SK-N-SH (cell line): ENCODE data around the gene CPNE2. TPM values are rescaled to one million over a fixed set of nuclear protein-coding genes. Genes with fewer than 3 reads are reported as not detected.
A peak's percentile ranks its signal among the peaks of the same experiment; 100 is the strongest.

Experiments used
- CTCF ChIA-PET: fragments of 300-600, 350-600 bp; formaldehyde crosslinking; extraction: SDS; loops from one replicate; lab custom pipeline; 2021; lab: Yijun Ruan, JAX
- POLR2A ChIA-PET: fragments of 350-600 bp; sonication (Branson Sonifier 250); formaldehyde crosslinking; extraction: SDS; loops from one replicate; lab custom pipeline; 2020; ENCODE audit warnings: antibody characterized with exemption, inconsistent platforms; lab: Yijun Ruan, JAX
- DNase-seq: peaks from one replicate; pipeline ENCODE4 v3.0.0; 2012
- H2AFZ ChIP-seq: fragments of 200-600 bp; sonication (generic); 2 replicates; pipeline ENCODE4 v1.8.1; 2016; ENCODE audit warnings: antibody characterized with exemption, mild to moderate bottlenecking, low read depth
- H3F3A ChIP-seq: fragments of 200-600 bp; sonication (generic); replicated peaks from 2 replicates; pipeline ENCODE3; 2016; ENCODE audit warnings: antibody characterized with exemption, mild to moderate bottlenecking; ENCODE audit not compliant: insufficient read depth
- H3K27ac ChIP-seq, 2 experiments: fragments of 200-500 bp in 1 of 2; fragments of 200-600 bp in 1 of 2; sonication (Bioruptor generic) in 1 of 2; sonication (generic), shearing (Covaris generic) in 1 of 2; 2 replicates each; pipeline versions ENCODE4 v1.5.1 to v1.6.1; 2014 to 2016; ENCODE audit warnings: low read depth in 2 of 2, inconsistent platforms in 1 of 2, low read length in 1 of 2, mild to moderate bottlenecking in 1 of 2, mixed read lengths in 1 of 2
- H3K27me3 ChIP-seq: fragments of 200-600 bp; sonication (generic), shearing (Covaris generic); 2 replicates; pipeline ENCODE4 v1.6.1; 2016; ENCODE audit warnings: mixed run types; ENCODE audit not compliant: insufficient read depth
- H3K36me3 ChIP-seq, 2 experiments: fragments of 200-500 bp in 1 of 2; fragments of 200-600 bp in 1 of 2; sonication (Bioruptor generic) in 1 of 2; sonication (generic) in 1 of 2; replicated peaks in 1 of 2; 2 replicates each; pipeline versions ENCODE3 to v1.5.1; 2014 to 2016; ENCODE audit warnings: low read length in 1 of 2, mild to moderate bottlenecking in 1 of 2; ENCODE audit not compliant: insufficient read depth in 2 of 2, control insufficient read depth in 1 of 2
- H3K4me1 ChIP-seq, 2 experiments: fragments of 200-500 bp in 1 of 2; fragments of 200-600 bp in 1 of 2; sonication (Bioruptor generic) in 1 of 2; sonication (generic), shearing (Covaris generic) in 1 of 2; 2 replicates each; pipeline versions ENCODE4 v1.5.1 to v1.6.1; 2014 to 2016; ENCODE audit warnings: low read depth in 1 of 2, low read length in 1 of 2, mixed run types in 1 of 2; ENCODE audit not compliant: insufficient read depth in 2 of 2, control insufficient read depth in 1 of 2
- H3K4me2 ChIP-seq: fragments of 200-600 bp; sonication (generic), shearing (Covaris generic); 2 replicates; pipeline ENCODE4 v1.6.1; 2017; ENCODE audit warnings: mixed run types
- H3K4me3 ChIP-seq, 2 experiments: fragments of 200-500 bp in 1 of 2; fragments of 200-600 bp in 1 of 2; sonication (Bioruptor generic) in 1 of 2; sonication (generic), shearing (Covaris generic) in 1 of 2; 2 replicates each; pipeline versions ENCODE4 v1.5.1 to v1.8.1; 2014 to 2016; ENCODE audit warnings: low read depth in 2 of 2, inconsistent platforms in 1 of 2, low read length in 1 of 2, mild to moderate bottlenecking in 1 of 2, mixed read lengths in 1 of 2, moderate library complexity in 1 of 2
- H3K79me2 ChIP-seq: fragments of 200-600 bp; sonication (generic); 2 replicates; pipeline ENCODE4 v1.8.1; 2017; ENCODE audit warnings: mild to moderate bottlenecking; ENCODE audit not compliant: insufficient read depth
- H3K9ac ChIP-seq: fragments of 200-600 bp; sonication (generic); 2 replicates; pipeline ENCODE4 v1.6.1; 2017; ENCODE audit warnings: mixed run types
- H3K9me2 ChIP-seq: fragments of 200-600 bp; sonication (generic); 2 replicates; pipeline ENCODE4 v1.6.1; 2017; ENCODE audit warnings: mixed run types
- H3K9me3 ChIP-seq: fragments of 200-600 bp; sonication (generic); 2 replicates; pipeline ENCODE4 v1.6.1; 2017; ENCODE audit warnings: mixed run types, mild to moderate bottlenecking, moderate library complexity
- H4K20me1 ChIP-seq: fragments of 200-600 bp; sonication (generic); 2 replicates; pipeline ENCODE4 v1.6.1; 2017; ENCODE audit warnings: mild to moderate bottlenecking, mixed run types; ENCODE audit not compliant: insufficient read depth
- ELF1 ChIP-seq: IDR thresholded peaks from 2 replicates; pipeline ENCODE4 v1.4.0; 2012
- EP300 ChIP-seq, 2 experiments: IDR thresholded peaks; 2 replicates each; pipeline versions ENCODE4 v1.4.0 to v1.6.1; 2012; ENCODE audit warnings: borderline replicate concordance in 1 of 2, low read depth in 1 of 2, low read length in 1 of 2
- GATA2 ChIP-seq: sonication (generic); formaldehyde crosslinking; IDR thresholded peaks from 2 replicates; pipeline ENCODE4 v1.5.0; 2020; ENCODE audit warnings: mild to moderate bottlenecking, missing genetic modification reagents
- IRF3 ChIP-seq: fragments of 150-350 bp; IDR thresholded peaks from 2 replicates; pipeline ENCODE4 v1.6.1; 2016; ENCODE audit warnings: mild to moderate bottlenecking, low read depth, low read length
- JUND ChIP-seq: IDR thresholded peaks from 2 replicates; pipeline ENCODE4 v1.4.0; 2012
- MEF2A ChIP-seq: IDR thresholded peaks from 2 replicates; pipeline ENCODE4 v1.4.0; 2012; ENCODE audit warnings: low read depth, borderline replicate concordance
- POLR2AphosphoS5 ChIP-seq: IDR thresholded peaks from 2 replicates; pipeline ENCODE4 v1.6.1; 2012; ENCODE audit warnings: low read depth, low read length
- RAD21 ChIP-seq: IDR thresholded peaks from 2 replicates; pipeline ENCODE4 v1.6.1; 2012; ENCODE audit warnings: mild to moderate bottlenecking, low read length
- RXRA ChIP-seq: IDR thresholded peaks from 2 replicates; pipeline ENCODE4 v1.4.0; 2012; ENCODE audit warnings: low read depth, mild to moderate bottlenecking, borderline replicate concordance
- SIN3A ChIP-seq: IDR thresholded peaks from 2 replicates; pipeline ENCODE4 v1.6.1; 2012; ENCODE audit warnings: low read depth, mild to moderate bottlenecking, low read length, moderate library complexity, borderline replicate concordance
- SMC3 ChIP-seq: IDR thresholded peaks from 2 replicates; pipeline ENCODE4 v1.6.1; 2012; ENCODE audit warnings: low read depth, low read length, improper control_type of control experiment
- TAF1 ChIP-seq: IDR thresholded peaks from 2 replicates; pipeline ENCODE4 v1.6.1; 2012; ENCODE audit warnings: low read depth, mild to moderate bottlenecking, low read length, moderate library complexity, borderline replicate concordance
- TEAD4 ChIP-seq: IDR thresholded peaks from 2 replicates; pipeline ENCODE4 v1.4.0; 2012; ENCODE audit warnings: mild to moderate bottlenecking, borderline replicate concordance; ENCODE audit not compliant: insufficient read depth
- USF1 ChIP-seq: IDR thresholded peaks from 2 replicates; pipeline ENCODE4 v1.4.0; 2012; ENCODE audit warnings: low read depth, borderline replicate concordance
- USF2 ChIP-seq: fragments of 150-350 bp; IDR thresholded peaks from 2 replicates; pipeline ENCODE4 v1.6.1; 2017; ENCODE audit warnings: antibody characterized with exemption, low read length, low read depth, borderline replicate concordance
- ZBTB33 ChIP-seq: IDR thresholded peaks from 2 replicates; pipeline ENCODE4 v1.4.0; 2012; ENCODE audit warnings: low read depth, borderline replicate concordance
- WGBS: methylation state at CpG from one replicate; pipeline ENCODE4 v1.1.6; 2017; ENCODE audit warnings: low lambda C conversion rate; 5-methylcytosine and 5-hydroxymethylcytosine counted together
- polyA plus RNA-seq, 3 experiments: library from polyadenylated mRNA; depleted of rRNA; stranded (reverse); fragments of >200 nt; gene quantifications; 2 replicates each; pipeline ENCODE4 v1.2.3, GENCODE V29; 2012

Gene CPNE2
- polyA plus RNA-seq, 1 of the 3 experiments (the other 2 are of a cell fraction): 73.0 TPM

GRCh38 chr16:57190136-57190535, 97.8 kb downstream of the CPNE2 start:
- peaks cover 88% of the 10 kb centered on the region for H3K79me2 ChIP-seq
- peak overlapping the region in 1 of 2 experiments; percentile 98; a peak in 2 of 4 replicates for H3K27ac ChIP-seq
- no peak overlapping the region for H3K9ac ChIP-seq
- no peaks in the 10 kb centered on the region for H3K9me2 ChIP-seq
- WGBS: 91% methylated on average over 2 of the region's 2 CpGs
- CTCF ChIA-PET: interaction anchor here (1.0 to 1.8 kb wide), 4 partner anchors 19 to 110 kb away, joined by 3 to 5 read pairs (median 4); partner anchors contain the start of gene CPNE2
- H3K36me3 ChIP-seq: peaks cover 0 to 7% of the 10 kb centered on the region in 2 experiments
- H3K9me3 ChIP-seq: no peaks in the 10 kb centered on the region
- H4K20me1 ChIP-seq: no peaks in the 10 kb centered on the region
- no peaks in the 10 kb centered on the region for H3K27me3 ChIP-seq
- H2AFZ ChIP-seq: no peak overlapping the region
- H3K4me1 ChIP-seq: peaks cover 6 to 33% of the 10 kb centered on the region in 2 experiments
- H3F3A ChIP-seq: peaks cover 23% of the 10 kb centered on the region
- DNase-seq: no peak
- POLR2A ChIA-PET: no interaction called here
- no peak for TF ChIP-seq ZBTB33
- no peak overlapping the region for H3K4me3 ChIP-seq
- no peak overlapping the region; the same call in 1 of the 2 replicates for H3K4me2 ChIP-seq

GRCh38 chr16:57191056-57191571, 98.7 kb downstream of the CPNE2 start:
- Histone ChIP-seq H2AFZ (no peak overlapping the region), H3K9ac (no peak overlapping the region), H3F3A (peaks cover 25% of the 10 kb centered on the region), H3K4me3 (no peak overlapping the region), H3K4me1 (peaks cover 9 to 36% of the 10 kb centered on the region in 2 experiments), H3K27me3 (no peaks in the 10 kb centered on the region), H3K27ac (peak overlapping the region in 1 of 2 experiments; percentile 98; a peak in 2 of 4 replicates), H3K4me2 (peak overlapping the region; percentile 36; the same call in 1 of the 2 replicates), H3K9me3 (no peaks in the 10 kb centered on the region), H3K36me3 (peaks cover 0 to 7% of the 10 kb centered on the region in 2 experiments), H3K9me2 (no peaks in the 10 kb centered on the region), H4K20me1 (no peaks in the 10 kb centered on the region)
- 58% methylated on average over 3 of the region's 3 CpGs for WGBS
- no peak for DNase-seq
- TF ChIP-seq RAD21 (no peak), POLR2AphosphoS5 (no peak), ELF1 (no peak), RXRA (no peak), SMC3 (no peak), GATA2 (CRISPR knock-in tag) (no peak)
- TF ChIP-seq, all 33 proteins: peak for 0
- ChIA-PET CTCF (interaction anchor here (1.0 to 1.6 kb wide), 3 partner anchors 18 to 107 kb away, joined by 3 to 5 read pairs (median 3); partner anchors contain the start of gene CPNE2), POLR2A (no interaction called here)
- peaks cover 92% of the 10 kb centered on the region for H3K79me2 ChIP-seq

- H3K9me3 ChIP-seq: no peaks in the 10 kb centered on the region
- peak overlapping the region; percentile 34; the same call in 1 of the 2 replicates for H3K4me2 ChIP-seq
- H3K27me3 ChIP-seq: no peaks in the 10 kb centered on the region
- H3K79me2 ChIP-seq: peaks cover 92% of the 10 kb centered on the region
- no peak for DNase-seq
- no peaks in the 10 kb centered on the region for H4K20me1 ChIP-seq
- POLR2A ChIA-PET: no interaction called here
- CTCF ChIA-PET: no interaction called here
- H3K4me1 ChIP-seq: peaks cover 14 to 44% of the 10 kb centered on the region in 2 experiments
- peak overlapping the region; percentile 5; the same call in 1 of the 2 replicates for H3K9ac ChIP-seq
- peak overlapping the region in 1 of 2 experiments; percentile 98; a peak in 2 of 4 replicates for H3K27ac ChIP-seq
- no peak overlapping the region for H3K4me3 ChIP-seq
- peaks cover 25% of the 10 kb centered on the region for H3F3A ChIP-seq
- WGBS: 78% methylated on average over 3 of the region's 3 CpGs
- no peak overlapping the region for H2AFZ ChIP-seq
- no peaks in the 10 kb centered on the region for H3K9me2 ChIP-seq
- peaks cover 0 to 7% of the 10 kb centered on the region in 2 experiments for H3K36me3 ChIP-seq
- TF ChIP-seq EP300 (IDR thresholded peaks at IDR 0.05; ENCODE audit: borderline replicate concordance in 1 of 2, low read depth in 1 of 2, low read length in 1 of 2): no peak
- no peak for TF ChIP-seq RAD21
- TF ChIP-seq MEF2A: no peak
- no peak for TF ChIP-seq TEAD4
- TF ChIP-seq USF2: no peak
- TF ChIP-seq JUND: no peak
- no peak for TF ChIP-seq USF1
- TF ChIP-seq SMC3: no peak
- no peak for TF ChIP-seq TAF1
- no peak for TF ChIP-seq SIN3A
- no peak for TF ChIP-seq RXRA
- no peak for TF ChIP-seq IRF3
- no peak for TF ChIP-seq ELF1
Observed at GRCh38 chr16:57192146-57192545, 99.8 kb downstream of the CPNE2 start.
